H1 (cell line): ENCODE data around the gene TMA7B. TPM values are rescaled to one million over a fixed set of nuclear protein-coding genes. Genes with fewer than 3 reads are reported as not detected.
"Not testable (repeated sequence)": the region's sequence is repeated elsewhere in the genome, so short reads cannot be mapped to it uniquely, and the experiment has no call there.

ENCODE experiments used
- CTCF ChIA-PET: fragments of 300-600 bp; sonication (Branson Sonifier 250); formaldehyde crosslinking; loops from one replicate; lab custom pipeline; 2021; ENCODE audit not compliant: partially characterized antibody; lab: Charles Lee
- POLR2A ChIA-PET: fragments of 300-600 bp; sonication (Branson Sonifier 250); formaldehyde crosslinking; loops from one replicate; lab custom pipeline; 2021; ENCODE audit warnings: inconsistent platforms; ENCODE audit not compliant: partially characterized antibody; lab: Charles Lee
- DNase-seq, 2 experiments: peaks; one replicate each; pipeline versions ENCODE4 v3.0.0 to v3.0.0-alpha.2; 2010 to 2022; ENCODE audit warnings: low spot score in 2 of 2, low read depth in 1 of 2, mixed read lengths in 1 of 2
- FAIRE-seq: peaks from 2 replicates; lab custom pipeline; 2011; peaks lifted over from hg19 to GRCh38; lab: Jason Lieb, UNC
- H2AFZ ChIP-seq: 2 replicates; pipeline ENCODE4 v1.8.1; 2012; ENCODE audit warnings: low read length, inconsistent platforms
- H2AK5ac ChIP-seq: 2 replicates; pipeline ENCODE4 v1.6.1; 2013; ENCODE audit warnings: low read depth, low read length
- H2BK120ac ChIP-seq: replicated peaks from 2 replicates; pipeline ENCODE3; 2013; ENCODE audit warnings: low read depth, low read length, inconsistent platforms
- H2BK12ac ChIP-seq: 2 replicates; pipeline ENCODE4 v1.6.1; 2013; ENCODE audit warnings: low read depth, low read length
- H2BK15ac ChIP-seq: 2 replicates; pipeline ENCODE4 v1.6.1; 2013; ENCODE audit warnings: low read length
- H2BK20ac ChIP-seq: 2 replicates; pipeline ENCODE4 v1.6.1; 2013; ENCODE audit warnings: low read length
- H2BK5ac ChIP-seq: 2 replicates; pipeline ENCODE4 v1.6.1; 2013; ENCODE audit warnings: low read depth, low read length
- H3K14ac ChIP-seq: 2 replicates; pipeline ENCODE4 v1.6.1; 2013; ENCODE audit warnings: inconsistent platforms; ENCODE audit not compliant: insufficient read length
- H3K18ac ChIP-seq: 2 replicates; pipeline ENCODE4 v1.6.1; 2013; ENCODE audit warnings: low read length; ENCODE audit errors: extremely low read depth
- H3K23ac ChIP-seq: 2 replicates; pipeline ENCODE4 v1.6.1; 2013; ENCODE audit warnings: inconsistent platforms; ENCODE audit not compliant: insufficient read length
- H3K23me2 ChIP-seq: 2 replicates; pipeline ENCODE4 v1.6.1; 2013; ENCODE audit warnings: low read depth, low read length
- H3K27ac ChIP-seq: 2 replicates; pipeline ENCODE4 v1.6.1; 2011; ENCODE audit warnings: low read depth, low read length, inconsistent platforms
- H3K27me3 ChIP-seq, 4 experiments: replicated peaks in 1 of 4; 1 replicate in 1 of 4; 2 replicates in 3 of 4; pipeline versions ENCODE4 v1.6.1 to v1.8.1; 2011 to 2013; ENCODE audit warnings: low read length in 3 of 4, mild to moderate bottlenecking in 3 of 4, inconsistent platforms in 2 of 4, mixed read lengths in 2 of 4, moderate library complexity in 1 of 4; ENCODE audit not compliant: control insufficient read depth in 3 of 4, insufficient read depth in 3 of 4; ENCODE audit errors: extremely low read depth in 1 of 4
- H3K36me3 ChIP-seq, 4 experiments: 2 replicates each; pipeline versions ENCODE4 v1.6.1 to v1.8.1; 2011 to 2013; ENCODE audit warnings: mild to moderate bottlenecking in 4 of 4, low read length in 3 of 4, moderate library complexity in 2 of 4, control low read depth in 1 of 4, inconsistent platforms in 1 of 4; ENCODE audit not compliant: insufficient read depth in 4 of 4, control insufficient read depth in 2 of 4
- H3K4ac ChIP-seq: replicated peaks from 2 replicates; pipeline ENCODE3; 2013; ENCODE audit warnings: low read length, low read depth, mixed read lengths, inconsistent platforms; ENCODE audit not compliant: insufficient read length
- H3K4me1 ChIP-seq, 4 experiments: replicated peaks in 1 of 4; 1 replicate in 1 of 4; 2 replicates in 3 of 4; pipeline versions ENCODE4 v1.6.1 to v1.8.1; 2011 to 2013; ENCODE audit warnings: low read length in 3 of 4, inconsistent platforms in 2 of 4, mixed read lengths in 1 of 4; ENCODE audit not compliant: insufficient read depth in 4 of 4, control insufficient read depth in 3 of 4
- H3K4me2 ChIP-seq, 2 experiments: 2 replicates each; pipeline versions ENCODE4 v1.6.1 to v1.8.1; 2011 to 2013; ENCODE audit warnings: low read depth in 2 of 2, low read length in 2 of 2, control low read depth in 1 of 2, inconsistent platforms in 1 of 2, mild to moderate bottlenecking in 1 of 2; ENCODE audit not compliant: insufficient read depth in 1 of 2
- H3K4me3 ChIP-seq, 4 experiments: fragments of 200-600, 300-600 bp in 1 of 4; sonication (generic), shearing (Covaris generic), sonication (Bioruptor Twin) in 1 of 4; 2 replicates each; pipeline versions ENCODE4 v1.5.1 to v1.8.1; 2011 to 2016; ENCODE audit warnings: low read length in 4 of 4, low read depth in 3 of 4, control low read depth in 2 of 4, inconsistent platforms in 2 of 4, mild to moderate bottlenecking in 2 of 4, mixed read lengths in 1 of 4, moderate library complexity in 1 of 4; ENCODE audit not compliant: insufficient read depth in 2 of 4; ENCODE audit errors: extremely low read depth in 1 of 4
- H3K56ac ChIP-seq: replicated peaks from 2 replicates; pipeline ENCODE3; 2013; ENCODE audit warnings: low read depth, mild to moderate bottlenecking, mixed read lengths, low read length, inconsistent platforms; ENCODE audit not compliant: insufficient read length
- H3K79me1 ChIP-seq: 2 replicates; pipeline ENCODE4 v1.6.1; 2013; ENCODE audit warnings: low read depth, low read length, control low read depth
- H3K79me2 ChIP-seq, 2 experiments: 2 replicates each; pipeline versions ENCODE4 v1.6.1 to v1.8.1; 2012 to 2013; ENCODE audit warnings: low read length in 2 of 2, mild to moderate bottlenecking in 2 of 2, inconsistent platforms in 1 of 2; ENCODE audit not compliant: insufficient read depth in 2 of 2, control insufficient read depth in 1 of 2
- H3K9ac ChIP-seq, 4 experiments: replicated peaks in 1 of 4; 1 replicate in 1 of 4; 2 replicates in 3 of 4; pipeline versions ENCODE4 v1.6.1 to v1.8.1; 2011 to 2013; ENCODE audit warnings: low read depth in 3 of 4, low read length in 3 of 4, control low read depth in 2 of 4, mild to moderate bottlenecking in 2 of 4, moderate library complexity in 2 of 4, inconsistent platforms in 1 of 4; ENCODE audit errors: extremely low read depth in 1 of 4
- H3K9me3 ChIP-seq, 2 experiments: 2 replicates each; pipeline versions ENCODE4 v1.6.1 to v1.8.1; 2012 to 2013; ENCODE audit warnings: mild to moderate bottlenecking in 2 of 2, moderate library complexity in 2 of 2, control low read depth in 1 of 2, inconsistent platforms in 1 of 2, low read depth in 1 of 2, low read length in 1 of 2, mixed read lengths in 1 of 2; ENCODE audit not compliant: insufficient read depth in 2 of 2
- H4K20me1 ChIP-seq, 2 experiments: replicated peaks in 1 of 2; 2 replicates each; pipeline versions ENCODE3 to v1.8.1; 2011 to 2013; ENCODE audit warnings: inconsistent platforms in 2 of 2, low read length in 2 of 2, mild to moderate bottlenecking in 1 of 2; ENCODE audit not compliant: insufficient read depth in 2 of 2, control insufficient read depth in 1 of 2
- H4K5ac ChIP-seq: 2 replicates; pipeline ENCODE4 v1.6.1; 2013; ENCODE audit warnings: low read length, low read depth, mixed read lengths, inconsistent platforms; ENCODE audit not compliant: insufficient read length
- H4K8ac ChIP-seq: 2 replicates; pipeline ENCODE4 v1.8.0; 2013; ENCODE audit warnings: mild to moderate bottlenecking, moderate library complexity, low read length, inconsistent platforms; ENCODE audit not compliant: insufficient read depth; ENCODE audit errors: extremely low read depth
- H4K91ac ChIP-seq: replicated peaks from 2 replicates; pipeline ENCODE3; 2013; ENCODE audit warnings: low read length, mixed read lengths, inconsistent platforms; ENCODE audit not compliant: insufficient read length
- WGBS, 2 experiments: shearing (Covaris generic) in 1 of 2; methylation state at CpG; one replicate each; pipeline versions ENCODE4 v1.1.6 to v1.1.7; 2013 to 2015; ENCODE audit warnings: low lambda C conversion rate in 2 of 2, mixed read lengths in 2 of 2, inconsistent platforms in 1 of 2, low coverage in 1 of 2, missing lambda C conversion rate in 1 of 2; ENCODE audit not compliant: insufficient replicate concordance in 2 of 2, insufficient coverage in 1 of 2, insufficient read length in 1 of 2; ENCODE audit errors: extremely low coverage in 1 of 2, missing lambda C conversion rate in 1 of 2; 5-methylcytosine and 5-hydroxymethylcytosine counted together
- polyA plus RNA-seq, 7 experiments: library from polyadenylated mRNA; depleted of rRNA in 3 of 7; stranded (reverse) in 5 of 7; unstranded in 2 of 7; fragments of >200 nt in 5 of 7; fragments of 200-250 nt in 2 of 7; gene quantifications; 1 replicate in 5 of 7; 2 replicates in 1 of 7; 4 replicates in 1 of 7; pipeline versions ENCODE4 v1.2.1 to v1.2.3, GENCODE V29; 2011 to 2013; ENCODE audit warnings: missing spikeins in 2 of 7, mixed read lengths in 2 of 7
- total RNA-seq: library from RNA; stranded (reverse); fragmentation: NEBNext Ultra II Directional; extraction: Animal tissue kit (Norgen Biotek cat#: 25700); gene quantifications from 2 replicates; pipeline ENCODE4 v1.2.1, GENCODE V29; 2021

The TMA7B gene
- total and polyA plus RNA-seq, 2 of the 8 experiments (the other 6 are each of a cell fraction or from before 2014, with no cell fraction given), result not detected

GRCh38 chr22:39992894-39993293 is 32.7 kb downstream of the TMA7B start:
- peaks cover 0 to 19% of the 10 kb centered on the region in 2 experiments; a peak in 2 of 4 replicates for H3K79me2 ChIP-seq
- 96% methylated on average over 7 of the region's 7 CpGs; no CpG with 5 or more reads in 1 of the 2 experiments for WGBS, 2 experiments

More at GRCh38 chr22:39992894-39993293, 32.7 kb downstream of the TMA7B start:
- not testable (repeated sequence) for H3K36me3 ChIP-seq, H4K5ac ChIP-seq, H4K20me1 ChIP-seq, H3K23ac ChIP-seq, H3K9me3 ChIP-seq, H3K4me3 ChIP-seq, H3K4me2 ChIP-seq, H2BK120ac ChIP-seq, H3K23me2 ChIP-seq, H3K18ac ChIP-seq, H3K9ac ChIP-seq, H3K14ac ChIP-seq, H2BK20ac ChIP-seq, H2BK12ac ChIP-seq, H2AFZ ChIP-seq, FAIRE-seq, H3K79me1 ChIP-seq, H2AK5ac ChIP-seq, H3K4ac ChIP-seq, H4K8ac ChIP-seq, H4K91ac ChIP-seq, H3K27ac ChIP-seq, H2BK5ac ChIP-seq, H3K56ac ChIP-seq, H2BK15ac ChIP-seq, DNase-seq
- peaks cover 0 to 19% (median 14%) of the 10 kb centered on the region in 4 experiments; a peak in 6 of 7 replicates for H3K27me3 ChIP-seq
- POLR2A ChIA-PET, result interaction anchor here (1.4 to 2.7 kb wide), 2 partner anchors 11 to 24 kb away, joined by 3 to 8 read pairs; no protein-coding TSS in a partner anchor
- H3K4me1 ChIP-seq, result peaks cover 12 to 29% (median 17%) of the 10 kb centered on the region in 4 experiments
- CTCF ChIA-PET, result interaction anchor here (0.9 to 2.4 kb wide), 2 partner anchors 31 to 76 kb away, joined by 3 to 11 read pairs; no protein-coding TSS in a partner anchor
